CD4-positive, alpha-beta T cell treated with Interferon gamma for 1 hour (primary cell): ENCODE measurements around the gene SPATA3.
"Not testable (repeated sequence)": the region's sequence is repeated elsewhere in the genome, so short reads cannot be mapped to it uniquely, and the experiment has no call there.

Experiments used
- DNase-seq: peaks from one replicate; pipeline ENCODE4 v3.0.0-alpha.2; 2020

SPATA3 gene

DNA sequence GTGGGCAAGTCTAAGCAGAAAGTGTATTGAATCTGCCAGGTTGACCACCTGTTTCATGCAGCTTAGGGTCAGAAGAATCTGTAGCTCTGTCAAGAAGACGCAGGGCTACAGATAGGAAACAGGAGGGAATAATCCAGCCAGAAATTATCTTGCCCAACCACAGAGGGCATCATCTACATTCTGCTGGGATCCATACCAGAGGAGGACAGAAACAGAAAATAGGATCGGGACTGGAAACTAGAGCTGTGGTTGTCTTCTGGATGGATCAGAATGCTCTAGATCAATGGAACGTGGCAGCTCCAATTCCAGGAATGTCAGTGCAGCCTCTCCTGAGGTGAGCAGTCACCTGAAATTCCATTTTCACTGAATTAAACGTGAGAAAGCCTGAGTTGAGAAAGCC lies 3.6 kb downstream of the SPATA3 start:
- DNase-seq, result no peak

DNA sequence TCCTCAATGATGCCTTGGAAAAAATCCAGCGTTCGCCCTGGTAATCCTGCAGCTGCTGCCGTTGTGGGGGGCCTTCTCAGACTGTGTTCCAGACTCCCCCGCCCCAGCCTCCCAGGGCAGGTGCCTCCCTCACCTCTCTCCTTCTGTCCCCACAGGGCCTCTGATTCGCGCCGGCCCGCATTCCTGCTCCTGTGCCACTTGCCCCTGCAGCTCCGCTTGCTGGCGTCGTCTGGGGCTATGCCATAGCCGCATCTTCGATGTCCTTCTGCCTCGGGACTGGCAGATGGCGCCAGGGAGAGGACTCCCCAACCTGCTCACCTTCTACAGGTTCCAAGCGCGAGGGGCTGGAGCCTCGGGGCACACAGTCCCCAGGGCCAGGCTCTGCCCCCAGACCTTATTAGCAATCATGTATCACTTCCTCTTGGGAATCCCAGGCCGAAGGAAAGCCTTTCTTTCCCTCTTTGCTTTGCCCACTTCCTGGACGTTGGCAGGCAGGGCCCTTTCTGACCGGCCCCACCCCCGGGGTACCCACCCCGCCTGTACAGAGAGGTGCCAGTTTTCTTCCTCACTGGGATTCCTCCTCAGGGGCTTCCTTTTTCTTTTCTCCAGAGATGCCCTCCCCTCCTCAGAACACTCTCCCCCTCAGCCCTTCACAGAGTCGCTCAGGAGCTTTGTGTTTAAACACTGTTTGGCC lies 4.4 kb downstream of the SPATA3 start:
- no peak for DNase-seq

DNA sequence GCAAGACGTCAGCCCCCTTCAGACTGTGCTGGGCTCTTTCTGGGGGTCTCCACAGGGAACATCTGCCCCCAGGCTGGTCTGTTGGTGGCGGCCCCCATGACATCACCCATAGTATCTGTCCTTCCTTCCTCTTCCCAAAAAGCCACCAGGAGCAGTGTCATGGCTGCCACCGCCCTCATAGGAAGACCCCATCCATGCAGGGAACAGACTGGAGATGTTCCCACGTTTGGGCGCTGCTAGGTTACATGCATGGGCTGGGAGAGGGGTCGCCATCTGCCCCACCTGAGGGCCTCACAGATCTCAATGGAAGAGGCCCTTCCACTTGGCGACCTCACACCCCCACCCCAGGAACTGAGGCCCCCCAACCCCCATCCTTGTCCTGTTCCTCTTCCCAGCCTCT lies 5.1 kb downstream of the SPATA3 start:
- no peak for DNase-seq

DNA sequence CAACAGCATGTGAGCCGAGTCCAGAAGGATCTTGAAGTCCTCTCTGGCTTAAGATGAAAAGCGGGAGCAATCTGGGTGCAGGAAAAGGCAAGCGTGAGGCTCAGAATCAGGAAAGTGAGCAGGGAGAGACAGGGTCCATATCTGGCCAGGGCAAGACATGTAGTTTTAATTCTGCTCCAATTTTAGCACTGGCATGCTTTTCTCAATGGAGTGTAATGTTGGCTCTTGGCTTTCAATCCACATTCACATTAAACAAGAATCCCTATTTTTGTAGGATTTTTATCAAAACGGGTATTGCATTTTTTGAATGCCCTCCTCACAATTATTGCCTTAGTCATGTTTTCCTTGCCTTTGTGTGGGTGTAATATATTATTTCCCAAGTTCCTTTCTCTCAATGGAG lies 6.0 kb downstream of the SPATA3 start:
- no peak for DNase-seq

DNA sequence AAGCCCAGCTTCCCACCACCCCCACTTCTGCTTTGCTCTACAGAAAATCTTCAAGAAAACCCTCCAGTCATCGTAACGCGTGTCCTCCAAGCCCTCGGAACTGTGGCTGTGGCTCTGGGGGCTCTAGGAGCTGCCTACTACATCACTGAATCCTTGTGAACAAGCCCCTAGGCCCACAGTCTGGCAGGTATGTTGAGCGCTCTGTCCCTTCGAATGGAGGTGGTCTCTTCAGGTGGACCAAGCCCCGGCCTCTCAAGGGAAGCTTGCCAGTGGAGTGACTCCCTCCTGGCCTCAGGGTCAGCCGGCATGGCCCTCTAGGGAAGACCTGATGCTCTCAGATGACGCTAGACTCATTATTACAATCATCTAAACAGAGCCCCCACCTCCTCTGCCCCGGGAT lies 6.7 kb downstream of the SPATA3 start:
- no peak for DNase-seq

DNA sequence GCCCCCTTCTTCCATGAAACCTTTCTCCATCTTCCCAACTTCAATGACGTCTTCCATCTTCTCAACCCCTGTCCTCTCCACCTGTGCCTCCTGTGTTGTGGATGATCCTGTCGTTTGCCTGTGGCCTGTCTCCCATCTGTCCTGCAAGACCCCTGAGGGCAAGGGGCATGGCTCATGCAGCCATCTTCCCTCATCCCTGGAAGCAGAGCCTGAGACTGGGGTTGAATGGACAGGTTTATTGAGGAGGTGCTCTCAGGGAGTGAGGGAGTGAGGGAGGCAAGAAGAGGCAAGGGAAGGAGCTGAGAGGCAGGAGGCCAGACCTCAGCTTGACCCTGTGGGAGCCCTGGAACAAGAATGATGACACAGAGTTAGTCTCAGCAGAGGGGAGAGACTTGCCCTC lies 7.3 kb downstream of the SPATA3 start:
- no peak for DNase-seq

DNA sequence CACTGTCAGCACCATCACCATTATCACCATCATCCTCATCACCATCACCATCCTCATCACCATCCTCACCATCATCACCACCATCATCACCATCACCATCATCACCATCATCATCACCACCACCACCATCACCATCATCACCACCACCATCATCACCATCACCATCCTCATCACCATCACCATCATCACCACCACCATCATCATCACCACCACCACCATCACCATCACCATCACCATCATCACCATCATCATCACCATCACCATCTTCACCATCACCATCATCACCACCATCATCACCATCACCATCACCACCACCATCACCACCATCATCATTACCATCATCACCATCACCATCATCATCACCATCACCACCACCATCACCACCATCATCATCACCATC lies 9.0 kb downstream of the SPATA3 start:
- not testable (repeated sequence) for DNase-seq

DNA sequence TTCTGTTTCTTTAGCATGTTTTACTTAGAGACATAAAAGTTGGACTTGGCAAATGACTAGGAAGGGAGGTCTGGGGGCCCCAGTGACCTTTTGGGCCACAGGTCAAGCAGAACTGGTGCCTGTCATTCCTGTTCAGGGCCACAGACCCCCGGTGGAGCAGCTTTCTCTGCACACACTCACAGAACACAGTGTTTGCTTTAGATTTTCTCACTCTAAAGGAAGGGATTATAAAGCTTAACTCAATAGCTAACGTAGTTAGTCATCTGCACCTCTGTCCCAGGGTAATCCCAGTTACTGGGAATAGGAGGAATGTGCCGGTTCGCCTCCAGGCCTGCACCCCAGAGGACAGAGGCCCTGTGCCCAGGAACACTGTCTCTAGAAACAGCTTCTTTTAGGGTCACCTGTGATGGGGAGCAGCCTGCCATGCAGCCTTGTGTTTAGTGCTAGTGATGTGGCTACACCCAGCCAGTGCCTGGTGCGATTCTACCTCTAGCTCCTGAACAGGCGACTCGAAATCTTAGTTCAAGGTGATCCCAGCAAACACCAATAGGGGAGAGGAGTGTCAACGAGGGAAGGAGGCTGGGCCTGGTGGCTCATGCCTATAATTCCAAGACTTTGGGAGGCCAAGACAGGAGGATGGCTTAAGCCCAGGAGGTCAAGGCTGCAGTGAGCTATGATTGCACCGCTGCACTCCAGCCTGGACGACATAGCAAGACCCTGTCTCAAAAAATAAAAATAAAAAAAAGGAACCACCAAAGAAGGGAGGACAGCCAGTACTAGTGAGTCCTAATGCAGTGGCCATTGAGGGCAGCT lies 11.6 kb downstream of the SPATA3 start:
- no peak for DNase-seq

DNA sequence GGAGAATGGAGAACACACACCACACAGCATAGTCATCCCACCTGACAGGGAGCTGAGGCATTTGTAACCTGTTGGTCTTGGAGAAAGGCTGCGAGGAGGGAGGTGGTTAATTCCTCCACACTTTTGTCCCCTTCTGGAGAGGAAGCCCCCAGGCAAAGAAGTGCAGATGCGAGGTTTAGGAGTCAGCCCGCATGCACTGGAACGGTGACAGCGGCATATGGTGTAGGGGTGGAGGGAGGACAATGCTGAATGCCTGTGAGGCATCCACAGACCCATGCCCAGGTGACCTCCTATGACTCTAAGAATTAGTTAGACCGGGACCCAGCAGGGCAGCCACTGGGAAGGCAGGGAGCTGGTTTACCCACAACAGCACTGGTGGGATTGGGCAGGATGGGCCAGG lies 12.2 kb downstream of the SPATA3 start:
- DNase-seq, result no peak

DNA sequence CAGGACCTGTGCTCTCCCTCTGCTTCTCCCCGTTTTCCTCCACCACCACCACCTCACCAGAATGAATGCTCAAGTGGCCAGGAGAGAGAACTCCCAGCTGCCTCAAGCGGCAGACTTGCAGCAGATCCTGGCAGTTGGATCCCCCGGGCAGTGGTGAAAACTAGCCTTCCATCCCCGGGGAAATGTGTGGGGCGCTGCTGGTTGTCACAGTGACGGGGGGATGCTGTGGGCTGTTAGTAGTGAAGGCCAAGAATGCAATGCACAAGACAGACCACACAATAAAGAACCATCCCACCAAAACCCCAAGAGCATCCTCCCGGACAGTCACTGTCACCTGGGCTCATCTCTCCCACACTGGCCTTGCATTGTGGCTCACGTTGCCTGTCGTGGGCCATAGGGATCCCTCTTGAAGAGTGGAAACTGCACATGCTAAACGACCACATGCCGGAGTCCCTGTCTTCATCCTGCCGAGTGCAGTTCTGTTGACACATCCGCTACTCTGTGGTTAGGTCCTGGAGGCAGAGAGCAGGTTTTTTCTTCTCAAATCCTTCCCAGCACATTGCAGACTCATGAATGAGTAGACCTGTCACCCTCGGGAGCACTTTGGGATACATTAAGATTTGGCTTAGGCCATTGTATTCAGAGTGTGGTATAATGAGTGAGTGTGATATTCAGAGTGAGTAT lies 13.5 kb downstream of the SPATA3 start:
- no peak for DNase-seq

DNA sequence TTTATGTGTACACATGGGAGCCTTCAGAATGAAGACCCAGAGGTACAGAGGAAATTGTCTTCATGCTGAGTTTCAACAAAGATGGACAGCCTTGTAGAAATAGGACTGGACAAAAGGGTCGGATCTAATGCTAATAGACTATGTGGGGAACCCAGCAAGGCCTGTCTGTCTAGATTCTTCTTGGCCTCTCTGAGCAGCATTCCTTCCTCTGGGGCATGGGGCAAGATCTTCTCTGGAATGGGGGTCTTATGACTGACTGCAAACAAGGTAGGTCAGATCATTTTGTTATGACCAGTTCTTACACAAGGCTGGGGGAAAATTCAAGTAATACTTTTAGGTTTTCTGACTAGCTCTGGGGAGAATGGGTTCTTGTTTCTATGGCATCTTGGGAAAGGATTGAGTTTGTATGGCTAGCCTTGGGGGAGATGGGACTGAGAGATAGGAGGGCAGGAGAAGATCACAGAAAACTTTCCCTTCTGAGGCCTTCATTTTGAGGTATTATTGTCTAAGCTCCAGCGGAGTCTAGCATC lies 14.3 kb downstream of the SPATA3 start:
- DNase-seq, result no peak

DNA sequence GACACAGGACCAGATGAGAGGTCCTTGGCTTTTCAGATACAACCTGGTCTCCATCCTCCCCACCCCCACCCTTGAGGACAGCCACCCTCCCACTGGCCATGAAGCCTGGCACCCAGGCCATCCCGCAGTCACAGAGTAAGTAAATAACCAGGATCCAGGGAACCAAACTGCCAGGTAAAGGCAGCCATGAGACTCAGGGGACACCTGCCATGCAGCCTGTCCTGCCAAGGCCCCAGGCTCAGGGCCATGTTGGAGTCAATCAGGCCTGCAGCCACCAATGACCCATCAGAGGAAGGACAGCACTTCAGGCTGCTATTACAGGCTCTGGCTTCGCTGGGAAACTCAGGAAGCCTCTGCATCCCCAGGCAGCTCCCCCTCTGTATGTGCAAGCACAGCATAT lies 15.6 kb downstream of the SPATA3 start:
- no peak for DNase-seq

DNA sequence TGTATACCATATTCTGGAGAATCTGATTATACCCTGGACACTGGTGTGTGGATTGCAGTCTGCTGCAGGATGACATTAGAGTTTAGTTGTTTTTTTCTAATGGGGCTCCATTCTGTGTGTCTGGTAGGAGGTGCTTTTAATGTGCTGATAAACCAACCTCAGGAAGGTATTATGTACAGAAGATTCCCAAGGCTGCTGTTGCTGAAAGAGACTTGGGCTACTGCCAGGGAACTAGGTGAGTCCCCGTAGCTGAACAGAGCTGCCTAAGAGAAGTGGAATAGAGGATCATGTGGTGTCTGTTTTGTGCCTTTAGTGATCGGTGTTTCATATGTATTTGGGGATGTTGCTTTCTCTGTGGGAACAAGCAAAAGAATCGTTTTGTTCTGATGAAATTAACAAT lies 16.5 kb downstream of the SPATA3 start:
- DNase-seq, result no peak

DNA sequence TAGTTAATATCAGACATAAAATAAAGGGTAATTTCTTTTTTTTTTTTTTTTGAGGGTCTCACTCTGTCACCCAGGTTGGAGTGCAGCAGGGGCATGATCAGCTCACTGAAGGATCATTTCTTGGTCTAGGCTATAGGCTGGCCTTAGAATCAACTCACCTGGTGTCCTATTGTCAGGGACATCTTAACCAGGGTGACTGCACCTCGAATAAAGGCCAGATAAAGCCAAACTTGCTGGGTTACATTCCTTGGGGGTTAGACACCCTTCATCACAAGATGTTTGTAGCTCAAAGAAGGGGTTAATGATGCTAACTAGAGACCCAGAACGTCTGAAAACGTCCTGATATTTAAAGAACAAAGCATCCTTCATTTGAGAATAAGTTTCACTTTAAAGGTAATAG lies 17.9 kb downstream of the SPATA3 start:
- DNase-seq, result no peak

DNA sequence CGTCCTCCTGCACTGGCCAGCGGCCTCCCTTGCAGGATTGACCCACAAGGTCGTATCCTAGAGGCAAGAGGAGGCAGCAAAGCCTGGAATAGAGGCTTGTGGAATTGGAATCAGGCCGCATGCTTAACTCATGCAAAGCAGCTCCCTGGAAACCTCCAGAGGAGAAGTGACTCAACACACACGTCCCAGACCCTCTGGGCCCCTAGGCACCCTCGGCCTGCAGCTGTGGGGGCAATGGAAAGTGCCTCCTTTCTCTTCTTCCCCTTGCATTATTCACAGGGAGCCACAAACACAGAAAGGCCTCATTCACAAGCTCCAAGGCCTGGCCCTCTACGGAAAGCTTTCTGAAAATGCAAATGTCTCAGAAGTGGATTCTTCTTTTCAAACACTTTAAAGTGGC lies 19.6 kb downstream of the SPATA3 start:
- DNase-seq, result no peak

DNA sequence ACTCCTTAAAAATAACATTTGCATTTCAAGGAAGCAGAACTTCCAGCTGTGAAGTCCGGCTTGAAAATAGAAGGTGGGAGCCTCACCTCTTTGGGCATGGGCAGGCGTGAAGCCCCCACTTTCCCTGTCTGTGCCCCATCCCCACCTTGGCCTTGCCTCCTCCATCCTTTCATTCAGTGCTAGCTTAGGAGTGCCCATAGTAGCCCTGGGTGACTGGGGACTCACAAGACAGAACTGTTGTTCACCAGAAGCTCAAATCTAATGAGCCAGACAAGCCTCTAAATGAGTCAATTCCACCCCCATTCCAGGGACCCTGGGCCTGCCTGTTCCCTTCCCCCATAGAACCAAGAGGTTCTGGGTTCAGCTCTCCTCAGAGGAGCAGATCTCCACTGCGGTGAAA lies 20.0 kb downstream of the SPATA3 start:
- DNase-seq, result no peak

DNA sequence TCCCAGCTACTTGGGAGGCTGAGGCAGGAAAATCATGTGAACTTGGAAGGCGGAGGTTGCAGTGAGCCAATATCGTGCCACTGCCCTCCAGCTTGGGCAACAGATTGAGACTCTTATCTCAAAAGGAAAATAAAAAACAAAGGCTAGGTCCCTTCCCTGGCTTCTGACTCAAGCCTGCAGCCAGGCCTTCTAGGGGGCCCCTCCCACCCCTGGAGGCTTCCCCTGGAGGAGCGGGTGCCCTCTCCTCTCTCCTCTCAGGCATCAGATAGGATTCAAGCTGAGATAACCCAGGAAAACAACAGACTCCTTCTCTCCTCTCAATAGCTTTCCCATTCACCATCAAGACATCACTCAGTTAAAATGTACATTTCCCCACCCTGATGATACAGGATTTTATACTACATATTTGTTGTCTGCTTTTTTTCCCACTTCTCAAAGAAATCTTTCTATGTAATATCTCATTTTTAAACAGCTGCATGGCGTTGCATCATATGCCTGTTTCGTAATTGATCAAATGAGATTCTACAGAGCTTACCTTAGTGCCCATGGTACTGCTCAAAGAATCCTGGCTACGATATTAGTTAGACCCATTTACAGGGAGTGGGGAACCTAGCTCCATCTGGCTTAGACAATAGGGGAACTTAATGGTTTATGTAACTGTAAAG lies 20.8 kb downstream of the SPATA3 start:
- no peak for DNase-seq

DNA sequence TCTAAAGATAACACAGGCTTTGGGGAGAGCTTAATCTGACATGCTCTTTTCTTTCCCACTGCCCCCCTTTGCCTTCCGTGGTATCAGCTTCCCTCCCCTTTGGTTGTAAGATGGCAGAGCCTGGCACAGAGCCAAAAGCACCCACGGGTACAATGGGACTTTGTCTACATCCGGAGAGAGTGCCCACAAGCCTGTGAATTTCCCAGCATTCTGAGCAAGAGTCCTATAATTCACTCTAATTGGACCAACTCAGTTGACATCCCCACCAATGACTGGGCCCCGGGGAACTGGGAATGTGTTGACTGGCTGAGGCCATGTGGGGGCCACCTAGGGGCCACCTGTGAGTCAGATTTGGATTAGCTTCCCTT lies 21.3 kb downstream of the SPATA3 start:
- DNase-seq, result no peak

DNA sequence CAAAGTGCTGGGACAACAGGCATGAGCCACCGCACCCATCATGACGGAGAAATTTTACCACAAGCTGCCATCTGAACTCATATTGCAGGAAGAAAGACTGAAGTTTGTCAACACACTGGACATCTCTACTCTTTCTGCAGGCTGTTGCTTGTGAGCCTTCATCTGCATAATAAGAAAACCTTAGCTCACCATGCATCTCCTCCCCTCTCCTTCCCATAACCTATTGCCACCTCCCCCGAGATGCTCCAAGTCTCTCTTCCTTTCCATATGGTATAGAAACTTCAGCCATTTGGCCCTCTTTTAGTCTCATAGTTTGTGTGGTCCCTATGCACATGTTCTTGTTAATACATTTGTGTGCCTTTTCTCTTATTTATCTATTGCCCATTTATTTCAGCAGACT lies 22.3 kb downstream of the SPATA3 start:
- no peak for DNase-seq

DNA sequence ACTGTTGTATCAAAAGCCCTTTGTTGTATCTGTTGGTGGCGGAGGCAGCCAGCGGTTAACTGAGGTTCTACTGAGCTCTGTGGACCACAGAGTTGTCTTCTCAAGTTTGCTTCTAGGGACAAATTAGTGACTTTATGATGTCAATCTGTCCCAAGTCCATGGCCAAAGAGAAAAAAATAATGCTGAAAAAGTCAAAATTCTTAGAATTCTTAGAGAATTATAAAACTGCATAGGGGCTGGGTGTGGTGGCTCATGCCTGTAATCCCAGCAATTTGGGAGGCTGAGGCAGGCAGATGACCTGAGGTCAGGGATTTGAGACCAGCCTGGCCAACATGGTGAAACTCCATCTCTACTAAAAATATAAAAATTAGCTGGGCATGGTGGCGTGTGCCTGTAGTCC lies 29.1 kb downstream of the SPATA3 start:
- DNase-seq, result not testable (repeated sequence)

DNA sequence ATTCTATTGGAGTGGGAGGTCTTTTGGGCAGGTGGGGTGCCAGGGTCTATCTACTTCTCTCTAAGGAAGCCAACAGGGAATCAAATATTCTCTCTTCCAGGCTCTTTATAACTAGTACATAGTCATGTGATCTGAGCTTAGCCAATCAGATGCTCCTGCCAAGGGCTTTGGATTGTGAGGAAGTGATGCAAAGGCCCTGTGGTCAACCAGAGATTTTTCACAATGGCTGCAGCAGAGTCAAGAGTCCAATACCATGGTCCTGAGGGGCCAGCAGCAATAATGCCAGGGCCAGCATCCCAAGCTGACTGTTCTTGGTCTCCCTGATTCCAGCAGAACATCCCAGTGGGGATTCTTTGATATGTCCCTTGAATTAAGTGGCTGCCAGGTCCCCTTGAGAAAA lies 33.0 kb downstream of the SPATA3 start:
- DNase-seq, result no peak

DNA sequence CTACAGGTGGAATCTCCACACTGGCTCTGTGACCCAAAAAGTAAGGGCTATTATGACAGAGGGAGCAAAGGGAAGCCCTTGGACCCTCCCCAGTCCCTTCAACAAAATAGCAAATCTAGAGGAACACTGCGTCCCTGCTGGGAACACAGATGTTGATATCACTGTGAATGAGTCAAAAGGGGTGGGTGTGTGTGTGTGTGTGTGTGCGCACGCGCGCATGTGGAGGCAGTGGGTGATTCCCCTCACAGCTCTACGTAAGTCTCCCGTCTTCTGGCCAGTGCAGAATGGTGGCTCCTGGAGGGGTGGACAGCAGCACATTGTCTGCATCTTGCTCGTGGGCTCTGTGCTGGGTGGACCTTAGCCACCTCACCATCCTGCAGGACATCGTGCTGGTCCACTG lies 33.6 kb downstream of the SPATA3 start:
- no peak for DNase-seq

DNA sequence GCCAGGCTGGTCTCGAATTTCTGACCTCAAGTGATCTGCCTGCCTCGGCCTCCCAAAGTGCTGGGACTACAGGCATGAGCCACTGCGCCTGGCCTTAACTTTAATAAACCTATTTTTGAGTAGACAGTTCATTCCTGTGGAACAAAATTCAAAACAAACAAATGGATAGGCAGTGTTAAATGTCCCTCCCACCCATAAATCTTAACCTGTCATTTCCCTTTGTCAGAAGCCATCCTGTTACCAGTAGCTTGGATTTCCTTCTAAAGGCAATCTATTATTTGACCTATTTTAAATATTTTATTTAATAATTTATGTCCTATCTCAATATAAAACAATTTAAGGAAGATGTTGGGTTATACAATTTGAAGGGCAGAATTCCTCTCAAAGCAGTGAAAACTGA lies 34.8 kb downstream of the SPATA3 start:
- DNase-seq, result no peak
